WERI-Rb-1 (cell line): Measurements from ENCODE around the gene DNAJB12.

ENCODE experiments used
- DNase-seq: peaks from one replicate; pipeline ENCODE4 v3.0.0-alpha.2; 2020
- H3K27ac ChIP-seq: fragments of 250-450 bp; sonication (Bioruptor Pico); 2 replicates; pipeline ENCODE4 v1.5.1; 2020; ENCODE audit warnings: mild to moderate bottlenecking, moderate library complexity
- H3K27me3 ChIP-seq: fragments of 250-450 bp; sonication (Bioruptor Pico); 2 replicates; pipeline ENCODE4 v1.5.1; 2021; ENCODE audit warnings: mild to moderate bottlenecking, low read depth, moderate library complexity; ENCODE audit not compliant: insufficient read depth, severe bottlenecking
- H3K36me3 ChIP-seq: fragments of 250-450 bp; sonication (Bioruptor Pico); 2 replicates; pipeline ENCODE4 v1.5.1; 2020; ENCODE audit warnings: mild to moderate bottlenecking, moderate library complexity
- H3K4me3 ChIP-seq: 2 replicates; pipeline ENCODE4 v1.5.1; 2011; ENCODE audit warnings: low read depth, mild to moderate bottlenecking, control low read depth, low read length
- H3K9me3 ChIP-seq: fragments of 250-450 bp; sonication (Bioruptor Pico); 2 replicates; pipeline ENCODE4 v1.5.1; 2021; ENCODE audit warnings: mild to moderate bottlenecking, moderate library complexity; ENCODE audit not compliant: severe bottlenecking
- CTCF ChIP-seq: IDR thresholded peaks from 2 replicates; pipeline ENCODE4 v1.5.1; 2011; ENCODE audit warnings: low read depth, mild to moderate bottlenecking, control low read depth, inconsistent platforms, low read length

The DNAJB12 gene

GRCh38 chr10:72336259-72337038, 18.3 kb downstream of the DNAJB12 start:
- Histone ChIP-seq H3K4me3 (no peak overlapping the region), H3K27ac (no peak overlapping the region; the same call in 1 of the 2 replicates), H3K36me3 (peaks cover 64% of the 10 kb centered on the region), H3K27me3 (no peaks in the 10 kb centered on the region), H3K9me3 (no peaks in the 10 kb centered on the region)
- DNase-seq = no peak
- TF ChIP-seq CTCF = no peak

- Histone ChIP-seq H3K27ac (0 out of 2 replicates have a peak overlapping the region, but pooled peaks have one; percentile 16), H3K4me3 (no peak overlapping the region), H3K27me3 (no peaks in the 10 kb centered on the region), H3K36me3 (peaks cover 58% of the 10 kb centered on the region), H3K9me3 (no peaks in the 10 kb centered on the region)
- TF ChIP-seq CTCF = no peak
- DNase-seq = no peak
These were observed 19.1 kb downstream of the DNAJB12 start for GRCh38 chr10:72335394-72336258.

- no peaks in the 10 kb centered on the region for H3K9me3 ChIP-seq
- H3K27ac ChIP-seq = 0 out of 2 replicates have a peak overlapping the region, but pooled peaks have one; percentile 16
- H3K4me3 ChIP-seq = no peak overlapping the region
- H3K36me3 ChIP-seq = peaks cover 53% of the 10 kb centered on the region
- DNase-seq = no peak
- no peaks in the 10 kb centered on the region for H3K27me3 ChIP-seq
- no peak for TF ChIP-seq CTCF
These were observed 19.8 kb downstream of the DNAJB12 start for GRCh38 chr10:72334825-72335393.

- H3K9me3 ChIP-seq = no peaks in the 10 kb centered on the region
These were observed 20.4 kb downstream of the DNAJB12 start for GRCh38 chr10:72334196-72334824.

More at GRCh38 chr10:72334196-72334824, 20.4 kb downstream of the DNAJB12 start:
- H3K36me3 ChIP-seq = peaks cover 49% of the 10 kb centered on the region
- DNase-seq = no peak
- TF ChIP-seq CTCF = no peak
- H3K4me3 ChIP-seq = no peak overlapping the region
- H3K27ac ChIP-seq = no peak overlapping the region
- no peaks in the 10 kb centered on the region for H3K27me3 ChIP-seq
